Measurements from ENCODE around the gene SERGEF. TPM values are rescaled to one million over a fixed set of nuclear protein-coding genes. Genes with fewer than 3 reads are reported as not detected.

The SERGEF gene
- total RNA-seq, 2 donors from 2014 or later: 27.3 to 32.0 TPM

DNA sequence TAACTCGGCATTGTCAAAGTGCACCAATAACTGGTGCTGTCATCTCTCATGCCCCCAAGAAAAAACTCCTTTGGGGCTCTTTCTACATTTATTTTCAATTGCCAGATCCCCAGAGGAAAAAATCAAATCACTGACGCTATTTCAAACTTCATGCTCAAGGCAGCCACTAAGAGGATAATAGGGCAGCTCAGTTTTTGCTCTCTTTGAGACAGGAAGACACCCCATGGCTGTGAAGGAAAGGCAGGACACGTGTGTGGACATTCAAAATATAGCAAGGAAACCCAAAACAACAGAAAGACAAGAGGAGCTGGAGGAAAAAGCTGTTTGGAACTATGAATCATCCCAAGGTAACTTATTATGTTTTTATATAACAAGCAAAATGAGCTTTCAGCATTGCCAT, 83.7 kb downstream of the SERGEF start:
- Histone ChIP-seq H3K9me3 (no peaks in the 10 kb centered on the region), H3K27ac (no peak overlapping the region), H3K4me3 (no peak overlapping the region), H3K36me3 (no peaks in the 10 kb centered on the region), H3K4me1 (ENCODE audit: control insufficient read depth in 1 of 2, low read depth in 2 of 2) (no peaks in the 10 kb centered on the region), H3K27me3 (replicated peaks; ENCODE audit: insufficient read depth) (no peaks in the 10 kb centered on the region)
- DNase-seq (ENCODE audit: low spot score) (no peak), ATAC-seq (ENCODE audit: insufficient number of reproducible peaks, low FRiP score, low read depth) (no peak)
- TF ChIP-seq, protein P1, sequence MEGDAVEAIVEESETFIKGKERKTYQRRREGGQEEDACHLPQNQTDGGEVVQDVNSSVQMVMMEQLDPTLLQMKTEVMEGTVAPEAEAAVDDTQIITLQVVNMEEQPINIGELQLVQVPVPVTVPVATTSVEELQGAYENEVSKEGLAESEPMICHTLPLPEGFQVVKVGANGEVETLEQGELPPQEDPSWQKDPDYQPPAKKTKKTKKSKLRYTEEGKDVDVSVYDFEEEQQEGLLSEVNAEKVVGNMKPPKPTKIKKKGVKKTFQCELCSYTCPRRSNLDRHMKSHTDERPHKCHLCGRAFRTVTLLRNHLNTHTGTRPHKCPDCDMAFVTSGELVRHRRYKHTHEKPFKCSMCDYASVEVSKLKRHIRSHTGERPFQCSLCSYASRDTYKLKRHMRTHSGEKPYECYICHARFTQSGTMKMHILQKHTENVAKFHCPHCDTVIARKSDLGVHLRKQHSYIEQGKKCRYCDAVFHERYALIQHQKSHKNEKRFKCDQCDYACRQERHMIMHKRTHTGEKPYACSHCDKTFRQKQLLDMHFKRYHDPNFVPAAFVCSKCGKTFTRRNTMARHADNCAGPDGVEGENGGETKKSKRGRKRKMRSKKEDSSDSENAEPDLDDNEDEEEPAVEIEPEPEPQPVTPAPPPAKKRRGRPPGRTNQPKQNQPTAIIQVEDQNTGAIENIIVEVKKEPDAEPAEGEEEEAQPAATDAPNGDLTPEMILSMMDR (IDR thresholded peaks at IDR 0.05): no peak

DNA sequence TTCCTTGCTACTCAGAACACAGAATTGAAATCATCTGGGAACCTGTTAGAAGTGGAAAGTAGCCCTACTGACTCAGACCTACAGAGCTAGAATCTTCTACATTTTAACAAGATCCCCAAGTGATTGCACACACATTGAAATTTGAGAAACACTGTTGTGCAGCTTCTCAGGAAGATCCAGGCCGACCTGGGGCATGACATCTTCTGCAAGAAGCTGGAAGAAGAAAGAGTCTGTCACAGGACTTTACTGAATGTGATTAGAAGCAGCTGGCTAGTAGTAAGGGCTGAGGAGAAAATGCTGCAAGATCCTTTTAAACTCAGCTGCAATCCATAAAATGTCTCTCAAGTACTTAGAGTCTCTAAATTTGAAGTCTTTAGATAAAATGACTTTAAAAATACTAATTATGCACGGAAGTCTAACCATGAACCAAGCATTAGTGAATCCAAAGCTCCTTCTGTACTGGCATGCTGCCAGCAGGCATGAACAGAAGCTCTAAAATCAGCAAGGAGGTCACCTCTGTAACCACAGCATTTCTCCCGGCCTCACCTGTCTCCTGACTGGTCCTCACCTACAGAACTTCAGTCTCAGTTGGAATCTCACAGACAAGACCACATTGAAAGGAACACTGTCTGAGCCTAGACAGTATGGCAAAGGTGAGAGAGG, 85.0 kb downstream of the SERGEF start:
- no peaks in the 10 kb centered on the region for H3K27me3 ChIP-seq (replicated peaks; ENCODE audit: insufficient read depth)
- ATAC-seq (ENCODE audit: insufficient number of reproducible peaks, low FRiP score, low read depth): no peak
- H3K36me3 ChIP-seq: no peaks in the 10 kb centered on the region
- no peak for DNase-seq (ENCODE audit: low spot score)
- TF ChIP-seq, protein P1 (IDR thresholded peaks at IDR 0.05): no peak
- H3K4me1 ChIP-seq (ENCODE audit: control insufficient read depth in 1 of 2, low read depth in 2 of 2): peaks cover 0 to 10% of the 10 kb centered on the region in 2 donors
- no peak overlapping the region for H3K4me3 ChIP-seq
- H3K9me3 ChIP-seq: no peaks in the 10 kb centered on the region
- no peak overlapping the region for H3K27ac ChIP-seq

GRCh38 chr11:17927041-17927440, 85.8 kb downstream of the SERGEF start:
- H3K4me3 ChIP-seq: no peak overlapping the region
- TF ChIP-seq, protein P1 (IDR thresholded peaks at IDR 0.05): no peak
- DNase-seq (ENCODE audit: low spot score) (no peak), ATAC-seq (ENCODE audit: insufficient number of reproducible peaks, low FRiP score, low read depth) (no peak)
- no peaks in the 10 kb centered on the region for H3K9me3 ChIP-seq
- H3K27ac ChIP-seq: no peak overlapping the region
- H3K36me3 ChIP-seq: no peaks in the 10 kb centered on the region
- peaks cover 0 to 10% of the 10 kb centered on the region in 2 donors for H3K4me1 ChIP-seq (ENCODE audit: control insufficient read depth in 1 of 2, low read depth in 2 of 2)
- H3K27me3 ChIP-seq (replicated peaks; ENCODE audit: insufficient read depth): no peaks in the 10 kb centered on the region

GRCh38 chr11:17924713-17925112, 88.1 kb downstream of the SERGEF start:
- ATAC-seq (ENCODE audit: insufficient number of reproducible peaks, low FRiP score, low read depth) (no peak), DNase-seq (ENCODE audit: low spot score) (no peak)
- TF ChIP-seq, protein P1 (IDR thresholded peaks at IDR 0.05): no peak
- Histone ChIP-seq H3K4me3 (no peak overlapping the region), H3K36me3 (no peaks in the 10 kb centered on the region), H3K4me1 (ENCODE audit: control insufficient read depth in 1 of 2, low read depth in 2 of 2) (peaks cover 0 to 10% of the 10 kb centered on the region in 2 donors), H3K27ac (no peak overlapping the region), H3K27me3 (replicated peaks; ENCODE audit: insufficient read depth) (no peaks in the 10 kb centered on the region), H3K9me3 (no peaks in the 10 kb centered on the region)

DNA sequence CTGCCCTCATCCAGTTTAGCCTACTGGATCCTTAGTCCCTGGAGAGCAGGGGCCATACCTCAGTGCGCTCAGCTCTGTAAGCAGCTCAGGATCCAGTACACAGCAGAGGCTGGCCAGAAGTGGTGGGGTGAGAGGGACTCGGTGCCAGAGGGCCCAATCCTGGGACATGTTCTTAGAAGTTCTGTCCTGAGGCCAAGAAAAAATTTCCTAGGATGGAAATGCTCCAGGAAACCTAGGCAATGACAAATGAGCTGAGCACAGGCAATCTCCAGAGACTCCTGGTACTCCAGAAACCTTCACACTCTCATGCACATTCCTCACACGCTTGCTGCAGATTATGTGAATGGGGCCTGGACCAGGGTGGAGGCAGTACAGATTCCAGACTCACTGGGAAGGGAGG, 89.6 kb downstream of the SERGEF start:
- Histone ChIP-seq H3K27ac (no peak overlapping the region), H3K36me3 (no peaks in the 10 kb centered on the region), H3K4me1 (ENCODE audit: control insufficient read depth in 1 of 2, low read depth in 2 of 2) (peaks cover 0 to 10% of the 10 kb centered on the region in 2 donors), H3K4me3 (no peak overlapping the region), H3K27me3 (replicated peaks; ENCODE audit: insufficient read depth) (no peaks in the 10 kb centered on the region), H3K9me3 (no peaks in the 10 kb centered on the region)
- DNase-seq (ENCODE audit: low spot score): no peak
- ATAC-seq (ENCODE audit: insufficient number of reproducible peaks, low FRiP score, low read depth): no peak
- TF ChIP-seq, protein P1 (IDR thresholded peaks at IDR 0.05): no peak

Measured in thoracic aorta (tissue), 2 donors.